ENCODE measurements around the gene THSD7A.

DNA sequence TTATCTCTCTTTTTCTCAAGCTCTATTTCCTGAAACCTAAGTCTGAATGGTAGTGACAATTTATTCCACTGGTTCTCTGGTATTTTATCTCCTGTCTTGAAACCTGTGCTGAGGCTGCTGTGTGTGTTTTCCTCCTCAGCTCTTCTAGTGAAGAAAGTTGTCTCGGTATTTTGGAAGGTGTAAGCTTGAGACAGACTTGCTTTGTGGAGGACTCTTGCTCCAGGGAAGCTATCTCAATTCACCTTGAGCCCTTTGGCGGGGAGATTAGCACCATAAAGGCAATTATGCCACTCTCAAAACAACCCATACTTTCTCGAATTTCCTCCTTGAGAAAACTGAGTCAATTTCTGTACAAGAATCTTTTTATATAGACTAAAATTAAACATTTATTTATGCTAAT, 141.6 kb downstream of the THSD7A start:
- no peak for TF ChIP-seq POLR2A (IDR thresholded peaks at IDR 0.05)
- TF ChIP-seq, protein P1, sequence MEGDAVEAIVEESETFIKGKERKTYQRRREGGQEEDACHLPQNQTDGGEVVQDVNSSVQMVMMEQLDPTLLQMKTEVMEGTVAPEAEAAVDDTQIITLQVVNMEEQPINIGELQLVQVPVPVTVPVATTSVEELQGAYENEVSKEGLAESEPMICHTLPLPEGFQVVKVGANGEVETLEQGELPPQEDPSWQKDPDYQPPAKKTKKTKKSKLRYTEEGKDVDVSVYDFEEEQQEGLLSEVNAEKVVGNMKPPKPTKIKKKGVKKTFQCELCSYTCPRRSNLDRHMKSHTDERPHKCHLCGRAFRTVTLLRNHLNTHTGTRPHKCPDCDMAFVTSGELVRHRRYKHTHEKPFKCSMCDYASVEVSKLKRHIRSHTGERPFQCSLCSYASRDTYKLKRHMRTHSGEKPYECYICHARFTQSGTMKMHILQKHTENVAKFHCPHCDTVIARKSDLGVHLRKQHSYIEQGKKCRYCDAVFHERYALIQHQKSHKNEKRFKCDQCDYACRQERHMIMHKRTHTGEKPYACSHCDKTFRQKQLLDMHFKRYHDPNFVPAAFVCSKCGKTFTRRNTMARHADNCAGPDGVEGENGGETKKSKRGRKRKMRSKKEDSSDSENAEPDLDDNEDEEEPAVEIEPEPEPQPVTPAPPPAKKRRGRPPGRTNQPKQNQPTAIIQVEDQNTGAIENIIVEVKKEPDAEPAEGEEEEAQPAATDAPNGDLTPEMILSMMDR (IDR thresholded peaks at IDR 0.05), result no peak
